HEK293 (cell line): ENCODE measurements around the gene PAX1.

ENCODE experiments used
- CTCF ChIA-PET: fragments of 350-600 bp; formaldehyde crosslinking; extraction: SDS; loops from one replicate; lab custom pipeline; 2021; ENCODE audit warnings: antibody characterized with exemption; lab: Yijun Ruan, JAX
- POLR2A ChIA-PET: fragments of 300-600 bp; formaldehyde crosslinking; extraction: SDS; loops from one replicate; lab custom pipeline; 2020; ENCODE audit warnings: antibody characterized with exemption, inconsistent platforms; lab: Yijun Ruan, JAX
- H3K27ac ChIP-seq: fragments of 200-500 bp; sonication (Bioruptor generic); 2 replicates; pipeline ENCODE4 v1.5.1; 2014; ENCODE audit warnings: low read depth, low read length, control low read depth, inconsistent platforms; ENCODE audit errors: extremely low read depth
- H3K36me3 ChIP-seq, 2 experiments: fragments of 200-500 bp in 1 of 2; sonication (Bioruptor generic) in 1 of 2; 1 replicate in 1 of 2; 2 replicates in 1 of 2; pipeline ENCODE4 v1.5.1; 2014 to 2017; ENCODE audit warnings: inconsistent platforms in 2 of 2, low read length in 2 of 2; ENCODE audit not compliant: control insufficient read depth in 2 of 2, insufficient read depth in 1 of 2
- H3K4me1 ChIP-seq: fragments of 200-500 bp; sonication (Bioruptor generic); 2 replicates; pipeline ENCODE4 v1.5.1; 2014; ENCODE audit warnings: mild to moderate bottlenecking, low read length, inconsistent platforms; ENCODE audit not compliant: control insufficient read depth, insufficient read depth
- H3K4me3 ChIP-seq: 2 replicates; pipeline ENCODE4 v1.5.1; 2011; ENCODE audit warnings: low read depth, mild to moderate bottlenecking, control low read depth, low read length, moderate library complexity
- H3K9me3 ChIP-seq: fragments of 200-500 bp; sonication (Bioruptor generic); 2 replicates; pipeline ENCODE4 v1.5.1; 2014; ENCODE audit warnings: low read depth, low read length, inconsistent platforms; ENCODE audit not compliant: control insufficient read depth, insufficient read depth
- GLIS1 ChIP-seq: fragments of 450-650 bp; formaldehyde crosslinking; IDR thresholded peaks from 2 replicates; pipeline ENCODE4 v1.5.1; 2016; ENCODE audit warnings: missing biosample characterization, missing genetic modification characterization
- SP2 ChIP-seq: fragments of 450-650 bp; formaldehyde crosslinking; IDR thresholded peaks from 2 replicates; pipeline ENCODE4 v1.5.1; 2016; ENCODE audit warnings: missing biosample characterization, missing genetic modification characterization
- SP7 ChIP-seq: fragments of 450-650 bp; formaldehyde crosslinking; IDR thresholded peaks from 2 replicates; pipeline ENCODE4 v1.5.1; 2016; ENCODE audit warnings: missing biosample characterization, missing genetic modification characterization
- YY1 ChIP-seq: fragments of 450-650 bp; formaldehyde crosslinking; IDR thresholded peaks from 2 replicates; pipeline ENCODE4 v1.5.1; 2018; ENCODE audit warnings: missing biosample characterization, missing genetic modification characterization
- ZNF114 ChIP-seq: fragments of 450-650 bp; formaldehyde crosslinking; IDR thresholded peaks from 2 replicates; pipeline ENCODE4 v1.5.0; 2017; ENCODE audit warnings: missing biosample characterization, missing genetic modification characterization
- ZNF121 ChIP-seq: fragments of 450-650 bp; formaldehyde crosslinking; IDR thresholded peaks from 2 replicates; pipeline ENCODE4 v1.5.1; 2016; ENCODE audit warnings: missing biosample characterization, missing genetic modification characterization
- ZNF2 ChIP-seq: fragments of 450-650 bp; formaldehyde crosslinking; IDR thresholded peaks from 2 replicates; pipeline ENCODE4 v1.5.1; 2016; ENCODE audit warnings: missing biosample characterization, missing genetic modification characterization
- ZNF223 ChIP-seq: fragments of 450-650 bp; formaldehyde crosslinking; IDR thresholded peaks from 2 replicates; pipeline ENCODE4 v1.5.1; 2016; ENCODE audit warnings: missing biosample characterization, missing genetic modification characterization
- ZNF24 ChIP-seq: fragments of 450-650 bp; formaldehyde crosslinking; IDR thresholded peaks from 2 replicates; pipeline ENCODE4 v1.5.1; 2016; ENCODE audit warnings: missing biosample characterization, missing genetic modification characterization
- ZNF292 ChIP-seq: fragments of 450-650 bp; formaldehyde crosslinking; IDR thresholded peaks from 2 replicates; pipeline ENCODE4 v1.5.1; 2016; ENCODE audit warnings: low read depth, missing biosample characterization, missing genetic modification characterization, borderline replicate concordance
- ZNF354C ChIP-seq: fragments of 450-650 bp; formaldehyde crosslinking; IDR thresholded peaks from 2 replicates; pipeline ENCODE4 v1.5.1; 2016; ENCODE audit warnings: missing biosample characterization, missing genetic modification characterization, low read depth, borderline replicate concordance
- ZNF391 ChIP-seq: fragments of 450-650 bp; formaldehyde crosslinking; IDR thresholded peaks from 2 replicates; pipeline ENCODE4 v1.5.1; 2016; ENCODE audit warnings: low read depth, missing biosample characterization, missing genetic modification characterization, borderline replicate concordance
- ZNF510 ChIP-seq: fragments of 450-650 bp; formaldehyde crosslinking; IDR thresholded peaks from 2 replicates; pipeline ENCODE4 v1.5.1; 2018; ENCODE audit warnings: mild to moderate bottlenecking, missing genetic modification characterization, missing biosample characterization; ENCODE audit not compliant: insufficient replicate concordance
- ZNF548 ChIP-seq: fragments of 450-650 bp; formaldehyde crosslinking; IDR thresholded peaks from 2 replicates; pipeline ENCODE4 v1.5.1; 2016; ENCODE audit warnings: missing biosample characterization, missing genetic modification characterization
- ZNF558 ChIP-seq: fragments of 450-650 bp; formaldehyde crosslinking; IDR thresholded peaks from 2 replicates; pipeline ENCODE4 v1.5.1; 2016; ENCODE audit warnings: missing biosample characterization, missing genetic modification characterization
- ZNF645 ChIP-seq: fragments of 450-650 bp; formaldehyde crosslinking; IDR thresholded peaks from 2 replicates; pipeline ENCODE4; 2016; ENCODE audit warnings: missing biosample characterization, missing genetic modification characterization
- ZNF654 ChIP-seq: fragments of 450-650 bp; formaldehyde crosslinking; IDR thresholded peaks from 2 replicates; pipeline ENCODE4 v1.5.1; 2016; ENCODE audit warnings: low read depth, missing biosample characterization, missing genetic modification characterization
- ZNF701 ChIP-seq: fragments of 450-650 bp; formaldehyde crosslinking; IDR thresholded peaks from 2 replicates; pipeline ENCODE4 v1.5.1; 2016; ENCODE audit warnings: missing biosample characterization, missing genetic modification characterization
- ZNF76 ChIP-seq: fragments of 450-650 bp; formaldehyde crosslinking; IDR thresholded peaks from 2 replicates; pipeline ENCODE4; 2016; ENCODE audit warnings: low read depth, missing biosample characterization, missing genetic modification characterization, borderline replicate concordance
- ZNF768 ChIP-seq: fragments of 450-650 bp; formaldehyde crosslinking; IDR thresholded peaks from 2 replicates; pipeline ENCODE4 v1.5.1; 2018; ENCODE audit warnings: missing biosample characterization, mild to moderate bottlenecking, missing genetic modification characterization
- ZNF791 ChIP-seq: fragments of 450-650 bp; formaldehyde crosslinking; IDR thresholded peaks from 2 replicates; pipeline ENCODE4 v1.5.1; 2016; ENCODE audit warnings: missing biosample characterization, missing genetic modification characterization
- ZSCAN16 ChIP-seq: fragments of 450-650 bp; formaldehyde crosslinking; IDR thresholded peaks from 2 replicates; pipeline ENCODE4 v1.5.1; 2016; ENCODE audit warnings: missing biosample characterization, missing genetic modification characterization
- ZSCAN30 ChIP-seq: fragments of 450-650 bp; IDR thresholded peaks from 2 replicates; pipeline ENCODE4 v1.5.1; 2018; ENCODE audit warnings: missing biosample characterization, mild to moderate bottlenecking, missing genetic modification characterization, moderate library complexity
- TF ChIP-seq, protein P1 (sequence below): fragments of 450-650 bp; formaldehyde crosslinking; IDR thresholded peaks from 2 replicates; pipeline ENCODE4 v1.5.1; 2016; ENCODE audit warnings: missing biosample characterization, missing genetic modification characterization
- TF ChIP-seq, protein P2 (sequence below): fragments of 450-650 bp; formaldehyde crosslinking; conservative IDR thresholded peaks from 2 replicates; pipeline ENCODE4 v1.5.1; 2016; ENCODE audit warnings: low read depth, missing biosample characterization, missing genetic modification characterization

PAX1 gene

GRCh38 chr20:21712443-21713059 is 7.1 kb downstream of the PAX1 start:
- Histone ChIP-seq H3K4me1 (no peaks in the 10 kb centered on the region), H3K4me3 (no peak overlapping the region), H3K9me3 (no peaks in the 10 kb centered on the region), H3K36me3 (peaks cover 0 to 4% of the 10 kb centered on the region in 2 experiments; a peak in 1 of 3 replicates), H3K27ac (no peak overlapping the region)
- POLR2A ChIA-PET = no interaction called here
- CTCF ChIA-PET = interaction anchor here (0.6 to 1.9 kb wide), 2 partner anchors 9 to 1097 kb away, joined by 3 to 6 read pairs; no protein-coding TSS in a partner anchor
- TF ChIP-seq ZNF223 = no peak
- TF ChIP-seq ZNF24 (tag by site-specific recombination) = no peak
- no peak for TF ChIP-seq SP7 (tag by site-specific recombination)
- no peak for TF ChIP-seq ZNF654 (tag by site-specific recombination)
- no peak for TF ChIP-seq SP2 (tag by site-specific recombination)
- TF ChIP-seq ZNF2 (tag by site-specific recombination) = no peak

- CTCF ChIA-PET = interaction anchor here (0.6 kb wide), 1 partner anchor 1098 kb away, joined by 3 read pairs; no protein-coding TSS in a partner anchor
- H3K4me1 ChIP-seq = no peaks in the 10 kb centered on the region
- TF ChIP-seq ZNF548 (no peak), ZSCAN16 (tag by site-specific recombination) (no peak), ZSCAN30 (no peak), ZNF558 (tag by site-specific recombination) (no peak), ZNF391 (tag by site-specific recombination) (no peak), GLIS1 (tag by site-specific recombination) (no peak), ZNF510 (tag by site-specific recombination) (no peak), ZNF121 (tag by site-specific recombination) (no peak), ZNF292 (tag by site-specific recombination) (no peak), ZNF791 (tag by site-specific recombination) (no peak), ZNF76 (tag by site-specific recombination) (no peak), ZNF701 (tag by site-specific recombination) (no peak), ZNF354C (tag by site-specific recombination) (no peak), ZNF768 (tag by site-specific recombination) (no peak), YY1 (tag by site-specific recombination) (no peak), ZNF114 (tag by site-specific recombination) (no peak), ZNF2 (tag by site-specific recombination) (no peak), ZNF645 (tag by site-specific recombination) (no peak)
- TF ChIP-seq, protein P1, sequence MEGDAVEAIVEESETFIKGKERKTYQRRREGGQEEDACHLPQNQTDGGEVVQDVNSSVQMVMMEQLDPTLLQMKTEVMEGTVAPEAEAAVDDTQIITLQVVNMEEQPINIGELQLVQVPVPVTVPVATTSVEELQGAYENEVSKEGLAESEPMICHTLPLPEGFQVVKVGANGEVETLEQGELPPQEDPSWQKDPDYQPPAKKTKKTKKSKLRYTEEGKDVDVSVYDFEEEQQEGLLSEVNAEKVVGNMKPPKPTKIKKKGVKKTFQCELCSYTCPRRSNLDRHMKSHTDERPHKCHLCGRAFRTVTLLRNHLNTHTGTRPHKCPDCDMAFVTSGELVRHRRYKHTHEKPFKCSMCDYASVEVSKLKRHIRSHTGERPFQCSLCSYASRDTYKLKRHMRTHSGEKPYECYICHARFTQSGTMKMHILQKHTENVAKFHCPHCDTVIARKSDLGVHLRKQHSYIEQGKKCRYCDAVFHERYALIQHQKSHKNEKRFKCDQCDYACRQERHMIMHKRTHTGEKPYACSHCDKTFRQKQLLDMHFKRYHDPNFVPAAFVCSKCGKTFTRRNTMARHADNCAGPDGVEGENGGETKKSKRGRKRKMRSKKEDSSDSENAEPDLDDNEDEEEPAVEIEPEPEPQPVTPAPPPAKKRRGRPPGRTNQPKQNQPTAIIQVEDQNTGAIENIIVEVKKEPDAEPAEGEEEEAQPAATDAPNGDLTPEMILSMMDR (tag by site-specific recombination) = no peak
- TF ChIP-seq, protein P2, sequence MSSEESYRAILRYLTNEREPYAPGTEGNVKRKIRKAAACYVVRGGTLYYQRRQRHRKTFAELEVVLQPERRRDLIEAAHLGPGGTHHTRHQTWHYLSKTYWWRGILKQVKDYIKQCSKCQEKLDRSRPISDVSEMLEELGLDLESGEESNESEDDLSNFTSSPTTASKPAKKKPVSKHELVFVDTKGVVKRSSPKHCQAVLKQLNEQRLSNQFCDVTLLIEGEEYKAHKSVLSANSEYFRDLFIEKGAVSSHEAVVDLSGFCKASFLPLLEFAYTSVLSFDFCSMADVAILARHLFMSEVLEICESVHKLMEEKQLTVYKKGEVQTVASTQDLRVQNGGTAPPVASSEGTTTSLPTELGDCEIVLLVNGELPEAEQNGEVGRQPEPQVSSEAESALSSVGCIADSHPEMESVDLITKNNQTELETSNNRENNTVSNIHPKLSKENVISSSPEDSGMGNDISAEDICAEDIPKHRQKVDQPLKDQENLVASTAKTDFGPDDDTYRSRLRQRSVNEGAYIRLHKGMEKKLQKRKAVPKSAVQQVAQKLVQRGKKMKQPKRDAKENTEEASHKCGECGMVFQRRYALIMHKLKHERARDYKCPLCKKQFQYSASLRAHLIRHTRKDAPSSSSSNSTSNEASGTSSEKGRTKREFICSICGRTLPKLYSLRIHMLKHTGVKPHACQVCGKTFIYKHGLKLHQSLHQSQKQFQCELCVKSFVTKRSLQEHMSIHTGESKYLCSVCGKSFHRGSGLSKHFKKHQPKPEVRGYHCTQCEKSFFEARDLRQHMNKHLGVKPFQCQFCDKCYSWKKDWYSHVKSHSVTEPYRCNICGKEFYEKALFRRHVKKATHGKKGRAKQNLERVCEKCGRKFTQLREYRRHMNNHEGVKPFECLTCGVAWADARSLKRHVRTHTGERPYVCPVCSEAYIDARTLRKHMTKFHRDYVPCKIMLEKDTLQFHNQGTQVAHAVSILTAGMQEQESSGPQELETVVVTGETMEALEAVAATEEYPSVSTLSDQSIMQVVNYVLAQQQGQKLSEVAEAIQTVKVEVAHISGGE = no peak
- TF ChIP-seq, all 188 proteins: peak for 0
- no peak overlapping the region for H3K27ac ChIP-seq
- POLR2A ChIA-PET = no interaction called here
- H3K9me3 ChIP-seq = no peaks in the 10 kb centered on the region
- H3K36me3 ChIP-seq = peaks cover 0 to 4% of the 10 kb centered on the region in 2 experiments; a peak in 1 of 3 replicates
- no peak overlapping the region for H3K4me3 ChIP-seq
Measured at GRCh38 chr20:21713470-21713869, 8.0 kb downstream of the PAX1 start.
